ENCODE measurements around the gene CBY3.
"Not testable (repeated sequence)": the region's sequence is repeated elsewhere in the genome, so short reads cannot be mapped to it uniquely, and the experiment has no call there.

CBY3 gene

DNA sequence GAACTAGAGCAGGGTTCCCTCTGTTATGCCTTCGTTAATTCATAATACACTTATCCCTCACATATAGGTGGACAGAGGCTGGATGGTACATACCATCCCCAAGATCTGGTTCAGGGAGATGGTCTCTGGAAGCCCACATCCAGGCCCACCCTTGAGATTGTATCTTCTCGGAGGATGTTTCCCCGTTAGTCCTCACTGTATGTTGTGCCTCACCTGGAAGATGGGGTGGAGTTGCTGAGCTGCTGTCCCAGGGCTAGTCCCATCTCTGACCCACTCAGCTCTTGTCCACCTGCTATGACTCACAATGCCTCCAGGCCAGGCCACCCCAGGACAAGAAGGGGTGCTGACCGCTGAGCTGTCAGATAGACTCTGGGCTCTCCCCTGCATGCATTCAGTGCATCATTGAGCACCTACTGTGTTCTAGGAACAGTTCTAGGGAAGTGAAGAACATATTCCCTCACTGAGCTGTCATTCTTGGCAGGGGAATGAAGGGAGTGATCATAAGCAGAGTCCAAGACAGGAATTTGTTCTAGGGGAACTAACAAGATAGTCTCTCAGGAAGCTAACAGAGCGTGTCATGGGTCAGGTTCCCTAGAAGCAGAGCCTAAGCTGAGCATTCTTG, at the start of gene CBY3:
TSS of gene CBY3 (minus strand) at position 255 of the 622 bp plus-strand sequence. CDS start at position 139, 116 bp downstream.
- no peak for DNase-seq

DNA sequence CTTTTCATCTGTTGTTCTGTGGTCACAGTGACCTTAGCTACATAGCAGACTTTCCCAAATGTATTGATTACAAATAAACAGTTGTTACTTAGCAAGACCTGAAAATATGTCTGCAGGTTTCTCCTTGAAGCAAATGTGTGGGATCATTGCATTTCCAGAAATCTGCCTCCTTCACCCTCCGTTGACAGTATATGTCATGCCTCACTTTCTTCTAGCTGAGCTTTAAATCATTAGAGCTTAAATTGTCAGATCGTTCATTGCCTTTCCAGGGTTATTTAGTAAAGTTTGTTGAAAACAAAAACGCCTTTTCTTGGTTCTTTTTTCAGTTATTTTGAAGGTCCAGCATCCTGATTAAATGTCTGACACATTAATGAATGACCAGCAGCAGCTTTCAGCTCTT, 49.5 kb upstream of the CBY3 start:
- DNase-seq = no peak

DNA sequence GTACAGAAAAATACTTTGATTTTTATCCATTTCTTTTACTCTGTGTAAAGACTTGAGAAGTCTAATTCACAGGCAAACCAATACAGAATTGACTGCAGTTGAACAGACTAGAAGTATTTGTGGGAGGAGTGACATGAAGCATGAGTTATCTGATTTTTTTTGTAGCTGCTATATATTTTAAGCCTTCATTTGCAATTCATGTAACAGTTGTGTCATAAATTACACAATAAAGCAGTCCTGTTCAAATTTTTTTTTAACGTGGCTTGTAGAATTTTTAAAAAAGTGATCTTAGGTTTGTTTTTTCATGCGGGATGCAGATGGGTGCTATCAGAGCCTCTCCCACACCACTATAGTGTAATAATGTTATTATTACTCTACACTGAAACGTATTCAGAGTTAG, 48.9 kb upstream of the CBY3 start:
- DNase-seq = no peak

DNA sequence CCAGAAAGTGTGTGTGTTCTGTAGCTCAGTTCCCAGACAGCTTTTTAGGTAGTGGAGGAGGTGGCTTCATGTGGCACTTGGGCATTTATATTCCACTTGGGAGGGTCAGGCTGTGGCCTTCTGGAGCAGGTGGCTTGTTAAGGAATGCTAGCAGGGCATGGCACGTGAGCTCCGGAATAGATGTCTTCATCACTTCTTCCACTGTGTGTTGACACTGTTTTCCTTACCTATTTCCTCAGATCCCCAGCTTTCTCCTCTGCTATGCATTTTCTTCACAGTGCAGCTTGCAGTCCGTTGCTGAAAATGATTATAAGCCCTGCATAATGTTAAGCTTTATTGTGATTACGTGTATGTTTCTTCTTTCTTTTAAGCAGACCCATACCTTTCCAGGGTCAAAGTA, 48.5 kb upstream of the CBY3 start:
- DNase-seq = no peak

DNA sequence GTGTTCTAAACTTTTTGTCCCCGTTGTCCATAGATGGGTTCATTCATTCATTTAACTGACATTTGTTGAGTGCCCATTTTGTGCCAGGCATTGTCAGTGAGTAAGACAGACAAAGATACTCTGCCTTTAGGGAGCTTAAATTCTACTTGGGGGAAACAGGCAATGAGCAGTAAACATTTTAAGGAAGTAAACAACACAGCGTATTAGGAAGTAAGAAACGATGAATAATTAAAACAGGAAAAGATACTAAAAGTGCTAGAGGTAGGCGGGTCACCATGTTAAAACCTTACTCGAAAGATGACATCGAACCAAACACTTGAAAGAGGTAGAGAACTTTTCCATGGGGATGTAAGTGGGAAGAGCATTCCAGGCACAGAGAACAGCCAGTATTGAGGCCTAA, 46.3 kb upstream of the CBY3 start:
- DNase-seq = no peak

DNA sequence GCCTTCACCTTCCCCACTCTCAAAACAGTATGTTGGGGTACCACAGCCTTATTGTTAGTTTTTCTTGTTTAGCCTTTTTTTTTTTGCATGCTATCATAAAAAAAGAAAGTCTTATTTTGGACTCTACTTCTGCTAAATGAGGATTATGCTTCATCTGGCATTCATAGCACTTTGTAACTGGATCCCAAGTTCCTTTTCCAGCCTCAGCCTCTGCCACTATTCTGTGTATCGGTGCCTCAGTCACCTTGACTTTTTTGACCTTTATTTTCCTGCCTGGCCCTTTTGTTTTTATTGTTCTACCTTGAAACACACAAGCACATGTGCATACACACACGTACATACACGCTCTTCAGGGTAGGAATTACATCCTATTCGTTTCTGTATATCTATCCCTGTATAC, 43.3 kb upstream of the CBY3 start:
- DNase-seq = no peak

DNA sequence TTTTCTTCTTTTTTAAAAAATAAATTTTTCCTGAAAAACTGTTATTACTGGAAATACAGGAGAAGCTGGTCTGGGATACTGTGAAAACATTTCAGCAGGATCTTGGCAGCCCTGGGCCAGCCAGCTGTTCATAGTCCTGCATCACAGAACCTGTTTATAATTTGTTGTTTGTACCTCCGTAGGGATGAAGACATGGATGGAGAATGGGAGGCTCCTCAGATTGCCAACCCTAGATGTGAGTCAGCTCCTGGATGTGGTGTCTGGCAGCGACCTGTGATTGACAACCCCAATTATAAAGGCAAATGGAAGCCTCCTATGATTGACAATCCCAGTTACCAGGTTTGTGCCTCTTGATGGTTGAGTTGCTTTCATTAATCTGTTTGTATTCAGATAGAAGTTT, 39.4 kb upstream of the CBY3 start:
- no peak for DNase-seq

DNA sequence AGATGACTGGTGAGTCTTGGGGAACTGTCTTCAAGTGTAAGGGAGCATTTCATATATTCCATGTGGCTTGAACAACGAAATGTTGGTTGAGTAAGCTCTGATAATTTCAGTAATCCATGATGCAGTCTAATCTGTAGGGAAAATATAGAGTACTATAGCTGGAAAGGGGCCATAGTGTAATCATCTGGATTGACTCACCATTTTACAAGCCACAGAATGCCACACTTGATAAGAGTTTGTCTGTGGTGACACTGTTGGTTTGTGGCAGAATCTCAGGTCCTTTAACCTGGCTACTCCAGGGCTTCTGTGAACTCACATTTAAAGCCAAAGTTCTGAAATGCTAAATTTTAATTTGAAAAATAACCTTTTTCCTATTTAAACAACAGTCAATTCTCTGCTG, 35.5 kb upstream of the CBY3 start:
- DNase-seq = no peak

DNA sequence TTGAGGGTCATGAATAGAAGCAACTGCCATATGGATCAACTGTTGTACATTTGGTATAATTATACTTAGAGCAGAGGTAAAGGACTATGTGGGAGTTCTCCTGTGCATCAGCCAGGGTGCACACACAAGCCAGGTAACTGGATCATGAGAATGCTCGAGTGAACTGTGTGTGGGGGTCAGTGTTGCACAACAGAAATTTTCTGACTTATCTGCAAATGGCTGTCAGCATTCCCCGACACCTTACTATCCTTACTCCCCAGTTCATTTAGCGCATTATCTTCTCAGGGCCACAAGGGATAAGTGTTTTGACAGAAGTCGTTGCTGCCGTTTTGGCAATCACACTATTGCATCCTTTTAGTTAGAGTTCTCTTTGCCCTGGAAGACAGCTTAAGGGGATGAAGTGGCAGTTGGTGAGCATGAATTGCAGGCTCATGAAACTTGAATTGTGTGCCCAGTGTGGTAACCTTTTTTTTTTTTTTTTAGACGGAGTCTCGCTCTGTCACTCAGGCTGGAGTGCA, 19.6 kb upstream of the CBY3 start:
- no peak for DNase-seq

DNA sequence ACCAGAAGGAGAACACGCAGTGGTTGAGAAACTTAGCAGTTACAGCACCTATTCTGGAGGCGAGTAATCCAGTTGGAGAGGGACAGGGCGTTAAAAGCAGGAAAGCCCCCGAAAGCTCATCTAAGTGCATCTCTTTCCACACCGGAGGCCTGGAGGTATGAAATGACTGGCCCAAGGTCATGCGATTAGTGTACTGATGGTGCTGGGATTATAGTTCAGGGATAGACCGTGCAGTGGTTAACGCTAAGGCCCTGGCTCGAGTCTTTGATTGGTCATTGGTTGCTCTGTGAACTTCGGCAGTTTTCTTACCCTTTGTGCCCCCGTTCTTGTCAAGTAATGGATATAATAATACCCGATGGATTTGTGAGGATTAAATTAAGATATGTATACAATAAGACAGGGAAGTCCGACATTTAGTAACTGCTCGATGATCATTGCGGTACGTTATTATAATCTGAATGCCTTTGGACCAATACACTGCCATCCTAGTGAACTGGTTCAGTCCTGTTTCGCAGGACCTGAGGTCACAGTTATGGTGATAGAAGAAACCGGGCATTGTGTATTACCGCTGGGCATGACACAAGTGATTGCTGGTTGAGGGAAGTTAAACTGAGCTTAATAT, 18.9 kb upstream of the CBY3 start:
- no peak for DNase-seq

DNA sequence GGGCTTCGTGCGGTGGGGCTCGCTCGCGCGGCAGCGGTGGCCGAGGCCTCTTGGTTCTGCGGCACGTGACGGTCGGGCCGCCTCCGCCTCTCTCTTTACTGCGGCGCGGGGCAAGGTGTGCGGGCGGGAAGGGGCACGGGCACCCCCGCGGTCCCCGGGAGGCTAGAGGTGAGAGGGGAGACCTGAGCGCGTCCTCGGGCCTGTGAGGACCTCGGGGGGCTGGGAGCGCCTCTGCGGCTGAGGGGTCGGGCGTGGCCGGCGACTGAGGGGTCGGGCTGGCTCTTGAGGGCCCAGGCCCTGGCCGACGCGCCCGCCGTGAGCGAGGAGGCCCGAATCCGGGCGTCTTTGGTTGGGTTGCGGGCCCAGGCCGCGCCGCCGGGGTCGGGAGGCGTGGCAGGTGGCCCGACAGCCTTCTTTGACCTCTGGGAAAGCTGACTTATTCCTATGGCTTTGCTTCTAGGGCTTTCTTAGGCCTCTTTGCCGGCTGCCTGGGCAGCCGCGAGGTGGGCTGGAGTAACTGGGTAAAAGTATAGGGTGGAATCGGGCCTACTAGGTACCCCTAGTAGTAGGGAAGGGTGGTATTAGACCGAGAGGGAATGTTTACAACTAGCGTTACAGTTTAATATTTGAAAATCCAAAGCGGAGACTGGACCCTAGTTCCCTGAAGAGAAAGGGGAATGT, 18.2 kb upstream of the CBY3 start, which contains the start of gene CANX:
TSS of gene CANX (plus strand) at position 33 of the 681 bp plus-strand sequence. CDS start 6,715 bp downstream, outside the sequence.
- no peak for DNase-seq

DNA sequence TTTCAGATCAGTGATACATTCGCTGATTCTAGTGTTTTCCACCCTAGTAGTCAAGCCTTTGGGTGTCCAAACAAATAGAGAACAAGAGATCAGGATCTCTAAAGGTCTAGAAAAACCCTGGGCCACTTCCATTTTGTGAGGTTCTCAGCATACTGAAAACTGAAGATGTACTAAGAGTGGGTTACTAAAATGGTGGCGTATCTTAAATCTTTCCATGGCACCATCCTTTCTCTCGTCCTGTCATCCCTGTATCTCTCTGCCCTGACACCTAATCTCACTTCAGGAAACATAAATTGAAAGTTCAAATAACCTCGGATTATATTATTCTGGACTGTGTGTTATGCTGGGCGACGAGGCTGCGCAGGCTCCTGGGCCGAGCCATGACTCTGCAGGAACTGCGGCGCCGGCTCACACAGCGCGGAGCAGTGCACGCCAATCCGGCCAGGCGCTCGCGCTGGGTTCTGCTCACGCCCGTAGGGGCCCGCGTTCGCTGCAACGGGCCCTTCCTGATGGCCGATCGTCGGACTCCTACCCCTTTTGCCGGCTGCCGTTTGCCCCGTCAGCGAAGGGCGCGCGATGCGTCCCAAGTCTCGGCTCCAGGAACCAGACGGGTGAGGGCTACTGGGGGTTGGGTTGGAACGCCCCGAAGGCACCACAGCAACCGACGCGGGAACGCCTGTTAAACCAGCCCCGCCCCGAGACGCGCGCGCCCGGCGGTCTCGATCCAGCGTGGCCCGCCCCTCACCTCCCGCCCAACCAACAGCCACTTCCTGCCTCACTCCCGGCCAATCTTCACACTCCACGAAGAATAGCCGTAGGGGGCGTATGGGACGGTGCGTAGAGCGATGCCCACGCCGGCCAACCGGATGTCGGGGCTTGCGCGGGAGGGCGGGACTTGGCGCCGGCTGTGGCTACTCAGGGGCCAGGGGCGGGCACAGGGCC, 17.4 kb upstream of the CBY3 start:
- DNase-seq = peak; percentile 79

DNA sequence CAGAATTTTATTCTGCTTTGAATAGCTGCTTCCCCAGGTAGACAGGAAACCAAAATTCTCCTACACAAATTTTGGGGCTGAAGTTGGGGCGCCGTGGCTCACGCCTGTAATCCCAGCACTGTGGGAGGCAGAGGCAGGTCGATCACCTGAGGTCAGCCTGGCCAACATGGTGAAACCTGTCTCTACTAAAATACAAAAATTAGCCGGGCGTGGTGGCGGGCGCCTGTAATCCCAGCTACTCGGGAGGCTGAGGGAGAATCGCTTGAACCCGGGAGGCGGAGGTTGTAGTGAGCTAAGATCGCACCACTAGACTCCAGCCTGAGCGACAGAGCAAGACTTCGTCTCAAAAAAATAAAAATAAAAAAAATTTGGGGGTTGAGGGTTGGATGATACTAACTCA, 16.7 kb upstream of the CBY3 start:
- not testable (repeated sequence) for DNase-seq

DNA sequence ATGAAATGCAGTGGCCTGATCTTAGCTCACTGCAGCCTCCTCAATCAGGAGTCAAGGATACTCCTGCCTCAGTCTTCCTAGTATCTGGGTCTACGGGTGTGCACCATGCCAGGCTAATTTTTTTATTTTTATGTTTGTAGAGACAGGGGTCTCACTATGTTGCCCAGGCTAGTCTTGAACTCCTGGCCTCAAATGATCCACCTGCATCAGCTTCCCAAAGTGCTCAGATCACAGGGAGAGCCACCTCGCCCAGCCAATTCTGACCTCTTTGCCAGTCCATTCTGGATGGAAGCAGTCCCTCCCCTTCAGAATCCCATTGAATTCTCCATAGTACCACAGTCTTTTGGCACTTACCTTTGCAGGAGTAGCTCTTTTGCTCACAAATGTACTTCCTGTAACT, 16.3 kb upstream of the CBY3 start:
- DNase-seq = no peak

DNA sequence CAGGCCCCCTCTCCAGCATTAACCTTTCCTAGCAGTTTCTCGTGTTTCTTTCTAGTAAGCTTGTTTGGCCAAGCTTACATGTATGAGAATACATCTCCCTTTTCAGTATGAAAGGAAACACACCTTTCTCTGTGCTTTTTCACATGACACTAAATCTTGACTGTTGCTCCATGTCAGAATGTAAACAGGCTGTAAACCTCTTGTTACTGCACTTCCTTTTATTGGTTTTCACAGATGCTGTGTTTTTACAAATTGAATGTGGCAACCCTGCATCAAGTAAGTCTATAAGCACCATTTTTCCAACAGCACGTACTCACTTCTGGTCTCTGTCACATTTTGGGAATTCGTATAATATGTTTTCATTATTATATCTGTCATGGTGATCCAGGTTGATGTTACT, 15.8 kb upstream of the CBY3 start:
- no peak for DNase-seq

DNA sequence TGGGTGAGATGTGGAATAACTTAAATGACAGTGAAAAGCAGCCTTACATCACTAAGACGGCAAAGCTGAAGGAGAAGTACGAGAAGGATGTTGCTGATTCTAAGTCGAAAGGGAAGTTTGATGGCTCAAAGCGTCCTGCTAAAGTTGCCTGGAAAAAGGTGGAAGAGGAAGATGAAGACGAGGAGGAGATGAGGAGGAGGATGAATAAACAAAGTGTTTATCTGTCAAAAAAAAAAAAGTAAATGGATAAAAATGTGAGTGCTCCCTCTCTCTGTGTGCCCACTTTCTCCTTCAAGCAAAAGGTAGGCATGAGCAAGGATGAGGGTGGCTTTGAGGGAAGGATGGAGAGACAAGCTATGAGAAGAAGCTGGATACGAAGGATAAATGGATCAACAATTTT, 13.7 kb upstream of the CBY3 start:
- DNase-seq = no peak

DNA sequence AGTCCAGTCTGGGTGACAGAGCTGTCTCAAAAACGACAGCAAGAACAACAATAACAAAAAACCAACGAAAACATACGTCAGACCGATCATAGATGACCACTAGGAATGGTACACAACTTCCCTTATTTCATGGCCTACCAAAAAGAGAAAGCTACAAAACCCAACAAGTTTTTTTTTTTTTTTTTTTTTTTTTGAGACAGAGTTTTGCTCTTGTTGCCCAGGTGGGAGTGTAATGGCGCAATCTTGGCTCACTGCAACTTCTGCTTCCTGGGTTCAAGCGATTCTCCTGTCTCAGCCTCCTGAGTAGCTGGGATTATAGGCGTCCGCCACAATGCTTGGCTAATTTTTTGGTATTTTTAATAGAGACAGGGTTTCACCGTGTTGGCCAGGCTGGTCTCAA, 8.4 kb upstream of the CBY3 start:
- DNase-seq = not testable (repeated sequence)

DNA sequence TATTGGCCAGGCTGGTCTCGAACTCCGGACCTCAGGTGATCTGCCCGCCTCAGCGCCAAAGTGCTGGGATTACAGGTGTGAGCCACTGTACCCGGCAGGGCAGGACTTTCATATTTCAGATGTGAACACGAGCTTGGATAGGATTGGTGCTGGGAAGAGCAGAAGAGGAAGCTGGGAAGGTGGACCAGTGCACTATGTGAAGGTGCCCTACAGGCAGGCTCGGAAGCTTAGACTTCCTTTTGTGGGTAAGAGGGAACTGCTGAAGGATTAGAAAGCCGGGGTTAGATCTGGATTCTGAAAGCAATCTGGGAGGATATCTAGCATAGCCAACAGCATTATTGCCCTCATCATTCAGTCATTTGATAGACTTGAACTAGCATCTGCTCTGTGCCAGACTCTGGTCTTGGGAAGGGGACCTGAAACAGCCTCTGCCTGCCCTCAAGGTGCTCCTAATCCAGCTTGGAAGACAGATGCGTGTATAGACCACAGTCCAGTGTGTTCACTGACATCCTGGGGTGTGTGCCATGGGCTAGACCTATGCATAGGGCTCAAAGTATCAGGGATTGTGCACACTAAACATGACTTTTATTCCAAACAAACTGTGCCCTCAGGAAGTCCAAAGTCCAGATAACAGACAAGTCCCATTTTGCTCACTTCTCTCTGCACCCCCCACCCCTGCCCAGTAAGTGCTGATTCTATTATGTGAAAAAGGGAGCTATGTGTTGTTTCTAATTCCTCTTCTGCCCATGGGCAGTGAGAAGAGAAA, 637 bp downstream of the CBY3 start:
- DNase-seq = no peak

DNA sequence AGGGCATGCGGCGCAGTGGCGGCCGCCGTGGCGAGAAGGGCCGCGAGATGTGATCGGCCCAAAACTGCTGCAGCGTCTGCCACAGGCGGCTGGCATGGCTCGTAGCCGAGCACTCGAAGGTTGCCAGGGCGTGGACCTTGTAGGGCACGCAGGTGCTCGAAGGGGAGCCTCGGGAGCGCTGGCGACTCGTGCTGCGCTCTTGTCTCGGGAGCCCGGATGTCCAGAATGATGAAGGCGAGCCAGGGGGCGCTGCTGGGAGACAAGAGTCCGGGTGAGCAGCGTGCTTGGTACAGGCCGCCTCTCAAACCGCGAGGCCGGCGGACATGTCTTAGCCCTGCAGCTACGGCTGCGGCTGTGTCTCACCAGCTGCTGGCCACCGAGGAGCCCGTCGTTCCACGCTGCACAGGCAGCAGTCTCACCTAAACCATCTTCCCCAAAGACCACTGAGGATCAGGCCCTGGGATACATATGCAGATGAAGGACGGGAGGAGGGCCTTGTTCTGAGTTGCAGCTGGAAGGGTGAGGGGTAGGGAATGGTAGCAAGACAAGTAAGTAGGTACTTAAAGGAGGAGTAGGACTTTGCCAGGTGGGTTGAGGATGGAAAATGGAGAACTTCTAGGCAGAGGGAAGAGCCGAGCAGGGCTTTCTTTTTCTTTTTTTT, 1.7 kb downstream of the CBY3 start:
- no peak for DNase-seq

DNA sequence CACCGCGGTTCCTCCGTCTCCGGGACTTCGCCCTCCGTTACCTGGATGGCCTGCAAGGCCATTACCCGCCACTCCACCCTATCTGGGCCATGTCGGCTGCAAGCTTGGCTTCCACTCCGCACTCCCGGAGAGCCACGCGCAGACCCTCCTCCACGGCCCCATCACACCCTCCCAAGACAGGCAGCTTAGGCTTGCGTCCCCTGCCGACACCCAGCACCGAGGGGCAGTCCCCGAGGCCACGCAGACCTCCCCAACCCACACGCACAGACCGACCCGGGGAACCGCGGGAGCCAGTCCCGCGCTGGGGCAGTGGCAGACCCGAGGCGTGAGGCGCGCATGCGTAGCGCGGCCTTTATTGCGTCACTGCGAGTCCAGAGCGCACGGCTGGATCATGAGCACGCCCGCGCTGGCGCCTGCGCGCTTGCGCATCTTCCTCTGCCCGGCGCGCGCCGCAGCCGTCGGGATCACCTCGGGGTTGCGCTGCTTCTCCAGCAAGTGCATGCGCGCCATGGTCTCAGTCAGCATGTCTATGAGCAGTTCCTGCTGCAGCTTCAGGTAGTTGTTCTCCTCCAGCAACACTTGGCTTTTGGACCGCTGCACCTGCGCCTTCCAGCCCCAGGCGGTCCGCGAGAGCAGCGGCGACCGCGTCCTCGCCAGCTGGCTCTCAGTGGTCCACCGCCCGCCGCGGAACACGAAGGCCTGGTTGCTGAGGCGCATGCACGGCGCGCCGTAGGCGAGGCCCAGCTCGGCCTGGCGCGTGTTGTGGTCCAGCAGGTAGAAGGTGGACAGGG, 2.4 kb downstream of the CBY3 start:
- peak; percentile 89 for DNase-seq

DNA sequence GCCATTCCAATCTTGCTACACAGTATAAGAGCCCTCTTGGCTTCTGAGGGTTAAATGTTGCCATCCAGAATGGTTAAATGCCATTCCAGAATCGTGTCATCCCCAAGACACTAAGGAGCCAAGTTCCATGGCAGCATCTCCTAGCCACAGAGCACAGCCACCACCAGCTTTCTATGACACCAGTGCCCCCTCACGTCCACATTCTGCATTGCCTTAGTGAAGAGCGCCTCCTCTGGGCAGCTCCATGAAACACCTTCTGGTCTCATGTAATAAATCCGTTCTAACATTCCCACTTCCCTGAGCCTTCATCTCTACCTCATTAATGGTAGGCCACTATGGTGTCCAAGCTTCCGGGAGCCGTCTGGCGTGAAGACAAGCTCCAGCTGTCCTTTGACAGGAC, 12.4 kb downstream of the CBY3 start:
- no peak for DNase-seq

Data from NCI-H510A treated with DMSO at 0.1 percent for 48 hours (cell line).